DLD1 (cell line): Measurements from ENCODE around the gene BMAL2.

Source experiments
- in situ Hi-C: cut with HindIII; loops from 2 replicates; pipeline ENCODE4 v1.10.0; 2017; ENCODE audit warnings: low sequenced_read_pairs

BMAL2 gene, protein sequence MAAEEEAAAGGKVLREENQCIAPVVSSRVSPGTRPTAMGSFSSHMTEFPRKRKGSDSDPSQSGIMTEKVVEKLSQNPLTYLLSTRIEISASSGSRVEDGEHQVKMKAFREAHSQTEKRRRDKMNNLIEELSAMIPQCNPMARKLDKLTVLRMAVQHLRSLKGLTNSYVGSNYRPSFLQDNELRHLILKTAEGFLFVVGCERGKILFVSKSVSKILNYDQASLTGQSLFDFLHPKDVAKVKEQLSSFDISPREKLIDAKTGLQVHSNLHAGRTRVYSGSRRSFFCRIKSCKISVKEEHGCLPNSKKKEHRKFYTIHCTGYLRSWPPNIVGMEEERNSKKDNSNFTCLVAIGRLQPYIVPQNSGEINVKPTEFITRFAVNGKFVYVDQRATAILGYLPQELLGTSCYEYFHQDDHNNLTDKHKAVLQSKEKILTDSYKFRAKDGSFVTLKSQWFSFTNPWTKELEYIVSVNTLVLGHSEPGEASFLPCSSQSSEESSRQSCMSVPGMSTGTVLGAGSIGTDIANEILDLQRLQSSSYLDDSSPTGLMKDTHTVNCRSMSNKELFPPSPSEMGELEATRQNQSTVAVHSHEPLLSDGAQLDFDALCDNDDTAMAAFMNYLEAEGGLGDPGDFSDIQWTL

DNA sequence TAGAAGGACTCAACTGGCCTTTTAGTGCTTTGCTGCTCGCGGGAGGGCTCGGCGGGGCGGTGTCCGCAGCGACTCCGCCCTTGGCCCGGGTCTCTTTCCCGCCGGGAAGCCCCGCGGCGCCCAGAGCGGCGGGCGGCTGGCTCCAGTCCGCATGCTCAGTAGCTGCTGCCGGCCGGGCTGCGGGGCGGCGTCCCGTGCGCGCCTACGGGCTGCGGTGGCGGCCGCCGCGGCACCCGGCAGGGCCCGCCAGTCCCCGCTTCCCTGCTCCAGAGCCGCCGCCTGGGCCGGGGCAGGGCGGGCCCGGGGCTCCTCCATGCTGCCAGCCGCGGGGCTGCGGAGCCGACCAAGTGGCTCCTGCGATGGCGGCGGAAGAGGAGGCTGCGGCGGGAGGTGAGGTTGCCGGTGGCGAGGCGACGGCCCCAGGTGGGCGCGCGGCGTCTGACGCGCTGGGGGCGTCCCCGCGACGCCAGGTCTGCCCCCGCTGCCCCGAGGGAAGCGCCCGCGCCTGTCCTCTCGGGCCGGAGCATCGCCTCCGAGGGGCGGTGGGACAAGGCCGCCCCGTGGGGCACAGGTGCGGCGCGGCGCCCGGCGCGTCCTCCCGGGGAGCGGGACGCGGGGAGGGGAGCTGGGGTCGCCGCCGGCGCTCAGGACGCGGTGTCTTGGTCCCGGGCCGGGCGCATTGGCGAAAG, at the start of gene BMAL2:
Gene BMAL2 (plus strand): TSS at position 123 of the 689 bp plus-strand sequence. CDS start 237 bp downstream, at position 360.
- in situ Hi-C loops: no loop called here

DNA sequence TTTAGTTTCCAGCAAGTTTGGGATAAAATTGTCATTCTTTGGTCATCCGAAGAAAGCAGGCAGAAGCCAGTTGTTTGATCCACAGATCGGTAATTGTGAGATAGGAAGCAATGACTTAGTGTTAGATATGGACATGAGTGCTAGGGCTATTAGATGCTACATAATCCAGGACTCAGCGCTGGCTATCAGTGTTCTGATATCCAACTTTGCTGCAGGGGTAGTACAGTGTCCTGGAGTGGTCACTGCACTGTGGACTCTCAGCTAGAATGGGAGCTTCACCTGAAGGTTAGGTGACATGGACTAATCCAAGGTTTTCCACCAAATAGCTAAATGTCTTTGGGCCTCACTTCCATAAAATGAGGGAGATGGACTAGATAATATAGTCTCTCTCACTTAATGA, 48.6 kb upstream of the BMAL2 start:
- in situ Hi-C loops: no loop called here

DNA sequence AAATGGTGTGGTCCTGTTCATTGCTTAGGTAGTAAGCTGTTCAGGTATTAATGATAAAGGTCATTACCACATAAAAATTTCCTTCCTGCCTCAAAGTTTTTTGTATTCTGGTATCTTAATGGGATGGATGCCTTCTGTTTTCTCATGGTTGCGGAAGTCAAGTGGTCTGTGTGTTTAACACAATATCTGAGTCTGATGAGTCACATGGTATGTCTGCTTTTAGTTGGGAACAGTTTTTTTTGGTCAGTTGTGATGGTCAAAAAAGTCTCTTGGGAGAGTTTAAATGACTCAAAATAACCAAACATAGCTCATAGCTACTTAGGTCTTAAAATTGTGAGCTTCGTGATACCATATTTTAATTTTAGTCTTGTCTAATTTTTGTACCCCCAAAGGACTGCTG, 47.9 kb upstream of the BMAL2 start:
- in situ Hi-C loops: no loop called here

DNA sequence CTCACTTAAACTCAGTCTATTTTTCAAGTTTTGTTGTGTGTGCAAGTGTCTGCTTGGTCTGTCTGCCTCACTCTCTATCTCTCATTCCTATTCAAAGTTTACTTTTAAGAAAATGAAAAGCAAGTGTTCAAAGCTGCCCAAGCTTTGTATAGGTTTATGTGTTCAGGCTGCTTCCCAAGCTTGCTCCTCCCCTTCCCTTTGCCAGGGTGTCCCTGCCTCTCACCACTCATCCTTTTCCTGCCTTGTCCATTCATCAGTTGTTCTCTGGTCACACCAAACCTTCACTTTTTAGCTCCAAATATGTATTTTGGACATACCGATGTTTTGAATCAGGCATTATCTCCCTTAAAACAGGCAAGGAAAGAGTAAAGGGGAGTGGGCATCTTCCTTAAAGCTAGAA, 47.2 kb upstream of the BMAL2 start:
- in situ Hi-C loops: no loop called here

DNA sequence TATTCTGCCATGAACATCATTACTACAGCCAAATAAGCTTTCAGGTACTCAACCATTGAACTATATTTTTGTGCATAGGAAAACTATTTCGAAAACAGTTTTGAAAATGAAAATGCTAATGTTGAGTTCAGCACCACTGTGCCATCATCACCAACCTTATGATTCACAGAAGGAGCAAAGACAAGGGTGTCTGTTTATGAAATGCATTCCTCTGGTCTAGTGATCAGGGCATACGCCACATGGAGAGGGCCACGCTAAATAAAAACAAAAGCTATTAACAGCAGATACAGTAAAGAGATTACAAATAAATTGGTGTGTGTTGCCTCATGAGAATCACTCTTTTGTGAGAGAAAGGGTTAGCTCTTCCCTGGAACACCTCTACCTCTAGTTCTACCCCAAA, 43.2 kb upstream of the BMAL2 start:
- in situ Hi-C loops: no loop called here

DNA sequence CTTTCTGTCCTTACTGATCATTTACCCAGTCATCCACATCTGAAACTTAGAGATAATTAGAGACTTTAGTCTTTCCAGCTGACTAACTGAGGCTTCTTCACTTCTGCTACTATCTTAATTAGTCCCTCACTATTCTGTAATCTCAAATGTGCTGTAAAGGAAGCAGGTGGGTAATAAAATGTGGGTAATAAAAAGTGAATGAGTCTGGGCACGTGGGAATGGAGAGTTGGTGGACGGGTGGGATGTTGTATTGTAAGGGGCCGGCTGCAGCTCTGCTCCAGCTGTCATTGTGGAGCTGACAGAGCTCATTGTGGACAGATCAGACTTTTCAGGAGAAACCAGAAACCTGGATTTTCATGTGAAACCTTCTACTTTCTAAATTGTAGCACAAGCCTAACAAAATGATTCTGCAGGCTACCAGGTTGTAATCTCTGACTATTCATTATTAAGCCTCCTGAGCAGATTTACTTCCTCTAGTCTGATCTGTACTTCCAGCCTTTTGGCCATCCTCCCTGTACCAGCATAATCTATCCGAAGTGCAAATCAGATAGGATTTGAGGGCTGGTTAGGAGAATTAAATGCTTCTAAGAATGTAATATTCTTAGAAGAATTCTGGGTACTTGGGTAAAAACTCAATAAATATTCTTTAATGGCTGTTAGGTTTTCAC, 42.0 kb upstream of the BMAL2 start:
- in situ Hi-C loops: no loop called here

DNA sequence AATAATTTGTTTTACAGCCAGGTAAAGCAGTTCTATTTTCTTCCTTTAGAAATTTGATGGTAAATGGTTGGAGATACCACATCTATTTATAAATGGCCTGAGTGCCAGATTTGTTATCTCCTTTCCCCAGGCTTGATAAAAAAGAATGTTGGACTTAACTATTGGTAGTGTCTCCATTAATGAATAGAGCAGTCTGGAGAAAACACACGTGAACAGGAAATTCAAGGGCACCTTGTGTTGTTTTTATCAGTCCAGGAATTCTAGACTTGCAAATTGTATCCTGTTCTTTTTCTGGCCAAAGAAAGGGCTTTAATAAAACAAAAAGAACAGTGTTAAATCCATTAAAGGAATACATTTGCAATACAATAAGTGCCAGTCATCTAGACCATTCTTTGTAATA, 40.8 kb upstream of the BMAL2 start:
- in situ Hi-C loops: no loop called here

DNA sequence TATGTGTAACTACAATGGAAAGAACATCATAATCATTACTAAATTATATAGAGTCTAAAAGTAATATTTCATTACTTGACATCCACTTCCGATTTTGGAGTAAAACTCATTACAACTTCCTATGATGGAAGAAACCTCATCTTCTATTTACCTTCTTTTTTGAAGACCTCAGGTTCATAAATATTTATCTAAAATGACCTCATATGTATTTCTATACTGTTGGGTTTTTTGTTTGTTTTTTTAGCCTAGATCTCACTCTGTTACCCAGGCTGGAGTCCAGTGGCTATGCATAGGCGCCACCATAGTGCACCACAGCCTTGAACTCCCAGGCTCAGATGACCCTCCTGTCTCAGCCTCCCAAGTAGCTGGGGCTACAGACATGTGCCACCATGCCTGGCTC, 39.9 kb upstream of the BMAL2 start:
- in situ Hi-C loops: no loop called here

DNA sequence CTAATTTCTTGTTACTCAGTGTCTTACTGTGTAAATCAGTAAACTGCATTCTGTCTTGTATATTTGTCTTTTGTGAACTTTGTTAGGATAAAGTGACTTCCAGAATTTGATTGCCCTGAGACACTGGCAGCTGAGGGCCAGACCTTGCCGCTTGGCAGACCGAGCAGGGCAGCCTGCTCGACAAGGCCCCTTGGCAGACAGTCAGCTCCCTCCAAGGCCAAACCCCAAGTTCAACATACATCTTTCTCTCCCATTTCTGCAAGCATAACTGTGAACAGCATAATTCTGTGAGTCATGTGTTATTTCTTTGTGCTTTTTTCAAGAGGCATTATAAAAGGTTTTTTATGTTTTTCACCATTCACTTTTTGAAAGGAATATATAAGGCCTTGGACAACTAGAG, 39.2 kb upstream of the BMAL2 start:
- in situ Hi-C loops: no loop called here

DNA sequence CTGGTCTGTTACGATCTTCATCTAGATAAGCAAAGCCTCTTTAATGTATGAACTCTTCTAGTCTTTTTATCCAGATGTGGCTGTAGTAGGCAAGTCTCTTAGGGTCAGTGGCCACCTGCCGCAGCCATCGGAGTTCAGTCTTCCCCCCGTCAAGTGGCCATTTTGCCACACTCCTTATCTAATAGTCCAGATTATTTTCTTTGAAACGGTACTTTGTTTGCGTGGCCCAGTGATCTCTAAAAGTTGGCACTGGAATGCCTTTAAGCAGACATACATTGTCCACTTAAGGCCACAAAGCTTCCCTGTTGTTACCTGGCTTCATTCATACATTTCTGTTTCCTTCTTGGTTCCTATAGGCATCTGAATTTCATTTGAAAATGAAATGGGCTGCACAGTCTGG, 36.0 kb upstream of the BMAL2 start:
- in situ Hi-C loops: no loop called here

DNA sequence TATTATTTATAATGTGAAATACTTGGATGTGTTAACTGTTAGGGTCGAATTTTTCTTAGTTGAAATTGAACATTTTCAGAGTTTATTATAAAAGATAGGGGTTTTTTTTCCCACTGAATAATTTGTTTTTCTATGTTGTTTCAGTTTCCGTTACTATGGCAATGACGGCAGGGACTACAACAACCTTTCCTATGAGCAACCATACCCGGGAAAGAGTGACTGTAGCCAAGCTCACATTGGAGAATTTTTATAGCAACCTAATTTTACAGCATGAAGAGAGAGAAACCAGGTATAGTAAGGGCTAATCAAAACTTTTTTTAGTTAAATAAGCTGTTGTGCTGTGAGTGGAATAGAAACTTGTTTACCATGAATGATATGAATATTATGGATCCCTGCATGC, 35.1 kb upstream of the BMAL2 start:
- in situ Hi-C loops: no loop called here

DNA sequence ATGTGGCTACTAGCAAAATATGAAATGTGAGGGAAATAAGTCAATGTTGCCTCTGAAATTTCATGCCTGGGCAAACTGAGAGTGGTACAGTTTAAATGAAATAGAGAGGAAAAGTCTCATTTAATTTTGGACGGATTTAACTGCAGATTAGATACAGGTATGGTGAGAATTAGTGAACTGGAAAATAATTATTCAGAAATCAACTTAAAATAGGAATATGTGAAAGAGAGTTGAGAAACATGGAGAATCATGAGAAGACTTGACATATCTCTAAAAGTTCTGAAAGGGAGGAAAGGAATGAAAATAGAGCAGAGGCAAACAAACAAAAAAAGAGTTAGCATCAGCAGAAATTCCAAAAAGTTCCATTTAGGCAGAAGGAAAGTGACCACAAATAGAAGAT, 33.5 kb upstream of the BMAL2 start:
- in situ Hi-C loops: no loop called here

DNA sequence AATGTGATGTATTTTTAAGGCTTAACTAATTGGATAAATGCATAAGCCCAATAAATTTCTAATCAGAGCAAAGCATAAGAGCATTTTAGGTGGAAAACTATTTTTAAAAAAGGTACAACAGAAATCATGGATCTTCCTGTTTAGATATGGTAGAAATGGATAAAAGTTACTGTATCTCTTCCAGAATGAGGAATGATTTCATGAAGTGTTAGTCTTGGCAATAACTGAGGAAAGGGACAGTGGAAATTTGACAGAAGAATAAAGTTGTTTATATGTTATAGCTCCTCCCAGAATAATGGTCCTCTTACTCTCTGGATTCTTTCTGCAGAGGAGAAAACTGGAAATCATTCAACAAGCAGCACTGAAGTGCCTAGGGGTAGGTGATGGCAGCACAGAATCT, 32.4 kb upstream of the BMAL2 start:
- in situ Hi-C loops: no loop called here

DNA sequence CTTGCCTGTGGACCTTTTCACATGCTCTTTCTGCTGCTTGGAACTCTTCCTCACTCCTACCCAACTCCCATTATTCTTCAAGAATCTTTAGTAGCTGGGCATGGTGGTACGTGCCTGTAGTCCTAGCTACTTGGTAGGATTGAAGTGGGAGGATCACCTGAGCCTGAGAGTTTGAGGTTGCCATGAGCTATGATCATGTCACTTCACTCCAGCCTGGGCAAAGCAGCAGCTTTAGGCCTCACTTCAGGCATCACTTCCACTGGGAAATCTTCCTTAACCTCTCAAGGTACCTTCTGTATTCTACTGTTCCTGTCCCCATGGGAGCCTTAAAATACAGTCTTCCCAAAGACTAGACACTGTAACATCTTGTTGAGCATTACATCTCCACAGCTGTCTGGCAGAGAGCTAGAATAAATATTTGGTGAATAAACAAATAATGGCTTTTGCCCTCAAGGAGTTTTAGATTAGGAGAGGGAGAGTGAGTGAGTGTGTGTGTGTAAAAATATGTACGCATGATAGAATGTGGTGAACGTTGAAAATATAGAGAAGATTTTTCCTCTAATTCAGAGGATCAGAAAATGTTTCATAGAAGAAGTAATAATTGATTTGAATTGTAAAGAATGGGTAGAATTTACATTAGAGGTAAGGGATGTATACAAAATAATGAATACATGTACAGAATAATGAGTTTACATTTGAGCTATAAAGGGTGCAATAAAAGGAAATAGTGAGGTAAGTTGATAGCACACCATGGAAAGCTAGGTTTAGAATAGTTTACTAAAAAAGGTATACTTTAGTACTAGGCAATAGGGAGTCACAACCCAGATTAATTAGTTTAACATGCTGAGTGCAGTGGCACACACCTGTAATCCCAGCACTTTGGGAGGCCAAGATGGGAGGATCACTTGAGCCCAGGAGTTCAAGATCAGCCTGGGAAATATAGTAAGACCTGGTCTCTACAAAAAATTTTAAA, 29.2 kb upstream of the BMAL2 start:
- in situ Hi-C loops: no loop called here

DNA sequence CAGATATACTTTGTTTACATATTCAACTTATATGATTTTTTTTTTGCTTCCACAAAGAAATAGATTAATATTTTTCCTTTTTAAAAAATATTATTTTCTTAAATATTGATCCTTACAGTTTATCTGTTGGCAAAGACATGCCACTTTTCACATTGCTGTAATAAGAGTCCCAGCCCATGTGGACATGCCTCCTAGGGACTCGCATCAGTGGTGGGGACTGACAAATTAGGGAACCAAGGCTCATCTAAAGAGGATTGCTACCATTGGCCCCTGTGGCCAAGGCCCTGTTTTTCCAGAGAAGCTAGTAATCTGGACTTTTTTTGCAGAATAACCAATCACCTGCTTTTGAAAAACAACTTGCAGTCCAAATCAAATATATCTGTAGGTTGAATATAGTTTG, 27.8 kb upstream of the BMAL2 start:
- in situ Hi-C loops: no loop called here

DNA sequence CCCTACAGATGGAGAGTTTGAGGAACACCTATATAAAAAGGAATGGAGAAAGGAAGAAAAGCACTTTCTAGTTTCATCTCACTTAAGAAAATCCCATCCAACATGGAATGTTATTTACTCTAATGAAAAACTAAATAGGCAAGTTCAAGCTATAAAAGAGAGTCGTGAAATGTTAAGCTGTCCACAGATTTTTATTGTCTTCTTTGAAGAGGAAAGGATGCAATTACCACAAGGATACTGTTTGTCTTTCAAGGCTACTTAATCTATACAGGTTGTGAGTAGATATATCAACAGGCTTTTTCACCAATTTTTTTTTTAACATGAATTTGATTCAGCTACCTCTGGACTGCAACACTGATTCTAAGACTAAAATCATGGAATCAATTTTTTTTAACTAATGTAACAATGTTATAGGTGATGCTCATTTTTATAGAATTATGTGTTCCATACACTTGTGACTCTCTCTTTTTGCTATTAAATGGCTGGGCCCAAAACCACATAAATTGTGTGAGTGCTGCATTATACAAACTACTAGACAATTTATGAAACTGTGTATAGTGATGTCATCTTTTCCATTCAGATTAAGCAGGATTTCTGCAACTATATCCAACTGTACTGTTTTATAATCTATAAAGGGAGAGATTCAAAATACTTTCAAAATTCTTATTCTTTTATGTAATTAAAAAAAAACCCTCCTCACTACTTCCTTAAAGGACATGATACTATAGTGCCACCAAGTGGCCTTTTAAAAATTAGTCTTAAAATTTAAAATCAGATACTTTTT, 26.8 kb upstream of the BMAL2 start:
- in situ Hi-C loops: no loop called here

DNA sequence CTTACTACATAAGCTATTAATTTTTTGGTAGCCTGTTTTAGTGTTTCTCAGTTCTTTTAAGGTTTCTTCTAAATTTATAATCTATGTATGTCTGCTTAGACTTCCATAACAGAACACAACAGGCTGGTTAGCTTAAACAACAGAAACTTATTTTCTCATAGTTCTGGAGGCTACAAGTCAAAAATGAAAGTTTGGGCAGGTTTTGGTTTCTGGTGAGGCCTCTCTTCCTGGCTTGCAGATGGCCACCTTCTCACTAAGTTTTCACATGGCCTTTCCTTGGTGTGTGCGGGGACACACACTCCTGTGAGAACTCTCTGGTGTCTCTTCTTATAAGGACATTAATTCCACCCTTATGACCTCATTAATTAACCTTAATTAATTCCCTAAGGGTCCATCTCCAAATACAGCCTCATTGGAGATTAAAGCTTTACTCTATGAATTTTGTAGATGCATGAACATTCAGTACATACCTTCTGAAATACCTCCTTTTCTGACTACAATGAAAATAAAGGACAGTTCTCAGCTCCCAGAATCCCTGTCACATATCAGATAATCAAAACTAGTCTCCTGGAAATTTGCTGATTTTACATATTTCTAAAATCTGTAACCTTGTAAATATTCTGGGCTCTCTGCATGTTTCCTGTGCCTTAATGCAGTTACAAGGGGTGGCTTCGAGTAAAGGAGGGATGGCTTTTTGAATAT, 23.2 kb upstream of the BMAL2 start:
- in situ Hi-C loops: no loop called here

DNA sequence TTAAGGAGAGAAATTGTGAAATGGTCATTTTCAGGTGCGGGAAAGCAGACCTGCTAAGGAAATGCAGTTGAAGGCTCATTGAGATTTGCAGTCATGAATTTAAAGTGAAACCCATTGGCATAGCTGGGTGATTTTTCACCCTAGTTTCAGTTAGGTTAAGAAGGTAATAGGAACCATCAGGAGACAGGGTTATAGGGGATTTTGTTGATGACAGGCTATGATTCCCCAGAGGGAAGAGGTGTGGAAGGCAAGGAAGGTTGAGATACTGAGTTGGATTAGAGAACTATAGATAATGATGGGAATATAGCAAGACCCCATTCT, 22.7 kb upstream of the BMAL2 start:
- in situ Hi-C loops: no loop called here

DNA sequence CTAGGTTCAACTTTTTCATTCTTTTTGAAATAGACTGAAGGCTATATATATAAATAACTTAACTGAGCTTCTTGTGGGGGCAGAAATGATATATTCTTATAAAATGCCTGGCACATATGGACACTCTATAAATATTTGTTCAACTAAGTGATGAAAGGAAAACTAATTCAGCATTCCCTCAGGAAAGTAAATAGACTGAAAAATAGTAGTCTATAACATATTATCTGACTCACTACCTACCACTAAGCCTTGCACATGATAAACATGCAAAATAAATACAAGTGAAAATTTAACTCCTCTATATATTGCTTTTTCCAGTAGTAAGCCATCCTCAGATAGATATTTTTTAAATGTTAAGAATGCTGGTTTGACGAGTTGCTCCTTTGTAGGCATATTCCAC, 15.7 kb upstream of the BMAL2 start:
- in situ Hi-C loops: no loop called here
